ENCODE data around the gene LDAH.

LDAH gene

GRCh38 chr2:20766798-20767644 is 55.9 kb downstream of the LDAH start:
- no peak for DNase-seq

DNA sequence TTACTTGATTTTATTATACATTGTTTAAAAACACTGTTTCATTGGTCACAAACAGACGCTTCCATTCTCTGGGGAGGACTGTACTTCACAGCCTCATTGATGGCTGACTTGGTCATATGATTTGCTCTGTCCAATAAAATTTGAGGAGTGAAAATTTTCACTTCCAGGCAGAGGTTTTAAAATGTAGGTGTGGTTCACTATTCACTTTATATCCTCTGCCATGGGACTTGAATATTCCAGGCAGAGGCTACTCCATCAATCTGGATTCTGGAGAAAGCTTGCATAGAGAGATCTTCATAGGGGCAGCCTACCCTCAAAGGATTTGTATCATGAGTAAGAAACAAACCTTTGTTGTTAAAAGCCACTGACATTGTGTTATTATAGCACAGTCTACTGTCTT is 56.7 kb downstream of the LDAH start:
- DNase-seq, result no peak

- no peak for DNase-seq
Measured at GRCh38 chr2:20762945-20763683, 59.8 kb downstream of the LDAH start.

DNA sequence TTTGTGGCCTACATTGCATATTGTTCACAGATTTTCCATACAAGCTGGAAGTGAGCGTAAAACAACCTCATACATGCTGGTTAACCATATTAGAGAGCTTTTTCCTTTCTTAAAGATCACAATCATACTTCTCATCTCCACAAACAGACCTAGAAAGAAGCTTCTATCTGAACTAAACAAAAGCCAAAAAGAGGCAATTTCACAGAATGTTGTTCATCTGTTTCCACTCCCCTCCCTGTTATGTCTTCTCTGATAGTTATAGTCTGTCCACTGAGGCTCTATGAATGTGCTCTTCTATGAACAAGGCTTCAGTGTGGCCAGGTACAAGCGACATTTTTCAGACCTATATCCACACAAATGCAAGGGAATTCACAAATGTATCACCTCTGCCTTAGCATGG is 63.4 kb downstream of the LDAH start:
- DNase-seq, result no peak

GRCh38 chr2:20758997-20759396 is 63.9 kb downstream of the LDAH start:
- DNase-seq, result no peak

DNA sequence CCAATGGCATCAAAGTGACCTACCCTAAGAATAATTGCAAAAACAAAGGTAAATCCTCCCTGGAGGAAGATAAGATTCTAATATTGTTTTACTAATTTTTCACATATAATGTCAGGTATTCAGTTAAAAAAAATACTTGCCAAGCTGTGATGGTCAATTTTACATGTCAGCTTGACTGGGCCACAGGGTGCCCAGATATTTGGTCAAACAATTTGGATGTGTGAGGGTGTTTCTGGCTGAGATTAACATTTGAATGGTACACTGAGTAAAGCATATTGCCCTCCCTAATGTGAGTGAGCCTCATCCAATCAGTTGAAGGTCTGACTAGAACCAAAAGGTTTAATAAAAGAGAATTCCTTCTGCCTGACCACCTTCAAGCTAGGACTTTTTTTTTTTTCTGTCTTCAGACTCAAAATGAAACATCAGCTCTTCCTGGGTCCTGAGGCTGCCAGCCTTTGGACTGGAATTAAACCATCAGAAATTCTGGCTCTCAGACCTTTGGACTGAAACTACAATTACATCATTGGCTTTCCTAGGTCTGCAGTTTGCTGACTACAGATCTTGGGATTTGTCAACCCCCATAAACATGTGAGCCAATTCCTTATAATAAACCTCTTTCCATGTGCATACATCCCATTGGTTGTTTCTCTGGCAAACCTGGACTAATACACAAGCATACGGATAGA is 65.4 kb downstream of the LDAH start:
- DNase-seq, result no peak

- no peak for DNase-seq
Measured at GRCh38 chr2:20755132-20755800, 67.6 kb downstream of the LDAH start.

- no peak for DNase-seq
Measured at GRCh38 chr2:20752293-20752692, 70.6 kb downstream of the LDAH start.

DNA sequence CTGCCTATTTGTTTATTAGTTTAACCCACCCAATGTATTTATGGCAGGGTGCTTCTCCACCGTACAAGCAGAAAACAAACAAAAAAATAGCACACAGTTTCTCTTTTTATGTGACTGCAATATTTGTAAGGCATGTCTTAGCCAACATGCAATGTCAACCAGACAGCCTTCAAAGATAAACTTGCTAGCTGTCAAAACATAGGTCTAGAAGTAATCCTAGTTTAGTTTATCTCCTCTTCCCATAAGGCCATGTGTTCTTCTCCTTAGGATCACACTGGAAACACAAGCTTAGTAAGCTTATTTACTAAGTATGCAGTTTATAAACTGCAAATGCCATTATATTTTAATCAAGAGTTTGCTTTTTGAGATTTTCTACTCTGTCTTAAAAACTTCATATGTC is 75.6 kb downstream of the LDAH start:
- no peak for DNase-seq

- no peak for DNase-seq
Measured at GRCh38 chr2:20745924-20746555, 76.9 kb downstream of the LDAH start.

DNA sequence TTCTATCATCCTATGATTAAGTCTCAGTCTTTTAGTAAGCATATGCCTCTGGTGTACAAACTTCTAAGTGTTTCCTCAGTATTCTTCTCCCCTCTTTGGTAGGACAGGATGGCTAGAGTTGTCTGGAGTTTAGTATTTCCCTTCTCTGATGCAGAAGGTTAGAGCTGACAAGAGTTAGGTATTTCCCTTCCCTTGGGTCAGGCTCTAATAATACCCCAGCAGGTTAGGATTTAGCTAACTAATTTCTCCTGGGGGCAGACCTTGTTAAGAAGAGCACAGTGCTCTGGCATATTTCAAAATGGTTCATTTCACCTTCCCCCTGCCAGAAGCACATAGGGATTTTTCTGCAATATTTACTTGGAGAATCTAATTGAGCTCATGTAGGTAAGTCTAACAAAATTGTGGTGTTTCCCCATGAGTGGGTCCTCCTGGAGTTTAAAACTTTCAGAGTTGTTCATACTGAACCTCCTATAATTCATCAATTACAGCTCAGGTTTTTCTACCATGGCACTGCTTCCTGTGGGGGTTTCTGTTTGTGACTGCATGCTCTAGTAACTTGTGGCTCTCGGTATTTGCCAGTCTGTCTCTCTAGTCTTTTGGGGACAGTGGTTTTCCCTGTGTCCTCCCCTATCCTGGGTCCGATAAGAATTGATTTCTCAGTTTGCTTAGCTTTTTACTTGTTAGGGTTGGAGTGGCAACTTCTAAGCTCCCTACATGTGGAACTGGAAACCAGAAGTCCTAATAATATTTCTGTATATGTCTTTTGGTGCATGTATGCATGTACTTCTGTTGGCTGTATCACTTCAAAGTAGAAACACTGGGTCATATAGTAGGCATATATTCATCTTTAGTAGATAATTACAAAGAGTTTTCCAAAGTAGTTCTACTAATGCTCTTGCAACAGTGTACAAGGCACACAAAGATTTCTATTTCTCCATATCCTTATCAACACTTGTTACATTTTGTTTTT is 78.2 kb downstream of the LDAH start:
- no peak for DNase-seq

- DNase-seq, result no peak
Measured at GRCh38 chr2:20738772-20739171, 84.1 kb downstream of the LDAH start.

- DNase-seq, result no peak
Measured at GRCh38 chr2:20737505-20737904, 85.4 kb downstream of the LDAH start.

DNA sequence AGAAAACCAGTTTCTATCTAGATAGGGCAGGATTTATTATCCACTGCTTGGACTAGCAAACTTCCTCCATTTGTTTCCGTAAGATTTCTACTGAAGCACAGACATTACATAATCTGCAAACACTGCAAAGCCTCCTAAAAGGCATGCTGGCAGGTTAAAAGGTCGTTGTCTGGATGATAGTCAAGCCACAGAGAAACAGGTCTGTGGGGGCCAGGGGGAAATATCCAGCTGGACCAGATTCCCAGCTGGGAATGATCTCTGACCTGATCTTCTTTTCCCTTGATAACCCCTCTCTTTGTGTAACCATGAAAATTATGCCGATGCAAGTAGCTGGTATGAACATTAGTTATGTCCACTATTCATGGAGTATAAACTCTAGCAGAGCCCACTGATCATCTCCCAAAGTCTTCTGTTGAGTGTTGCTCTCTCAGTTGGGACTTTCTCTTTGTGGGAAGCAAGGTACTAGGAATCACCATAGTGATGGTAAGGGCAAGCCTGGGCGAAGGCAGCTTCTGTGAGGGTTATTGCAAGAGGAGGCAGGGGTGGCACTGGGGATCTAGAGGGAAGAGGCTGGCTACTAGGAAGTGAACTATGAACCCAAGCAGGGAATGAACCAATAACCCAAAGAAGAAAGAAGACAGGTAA is 94.7 kb downstream of the LDAH start:
- DNase-seq, result no peak

- DNase-seq, result no peak
Measured at GRCh38 chr2:20726913-20727312, 96.0 kb downstream of the LDAH start.

DNA sequence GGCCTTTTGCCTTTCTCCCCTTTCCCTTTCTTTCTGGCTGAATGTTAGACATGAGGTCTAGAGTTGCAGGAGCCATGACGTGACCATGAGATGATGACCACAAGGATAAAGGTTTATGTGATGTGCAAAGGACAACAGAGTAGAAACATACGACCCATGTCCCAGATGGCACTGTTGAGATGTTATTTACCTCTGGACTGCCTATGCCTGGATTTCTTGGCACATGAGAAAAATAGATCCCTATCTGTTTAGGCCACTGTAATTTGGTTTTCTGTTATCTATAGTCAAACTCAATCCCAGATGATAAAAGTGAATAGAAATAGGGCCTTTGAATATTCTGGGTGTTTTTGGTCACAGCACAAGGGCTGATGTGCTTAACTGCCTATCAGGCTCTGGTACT is 97.1 kb downstream of the LDAH start:
- DNase-seq, result no peak

GRCh38 chr2:20724500-20725053 is 98.3 kb downstream of the LDAH start:
- DNase-seq, result no peak

GRCh38 chr2:20723543-20723942 is 99.4 kb downstream of the LDAH start:
- DNase-seq, result no peak

DNA sequence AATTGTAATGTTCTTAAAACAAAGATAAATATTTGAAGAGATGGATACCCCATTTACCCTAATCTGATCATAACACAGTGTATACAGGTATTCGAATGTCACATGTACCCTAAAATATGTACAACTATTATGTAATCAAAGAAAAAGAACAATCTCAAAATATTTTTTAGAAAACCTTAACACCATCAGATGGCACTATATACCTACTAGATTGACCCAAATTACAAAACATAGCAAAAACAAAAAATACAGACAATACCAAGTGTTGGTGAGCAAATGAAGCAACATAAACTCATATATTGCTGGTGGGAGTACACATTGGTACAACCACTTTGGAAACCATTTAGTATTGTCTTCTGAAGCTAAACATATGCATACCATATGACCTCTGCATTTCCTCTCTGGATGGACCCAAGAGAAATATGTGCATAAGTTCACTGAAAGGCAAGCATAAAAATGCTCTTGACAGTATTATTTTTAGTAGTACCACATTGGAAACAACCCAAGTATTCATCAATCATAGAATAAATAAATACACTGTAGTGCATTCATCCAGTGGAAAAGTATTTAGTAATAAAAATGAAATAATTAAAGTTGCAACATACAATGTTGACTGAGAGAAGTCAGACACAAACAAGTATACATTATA is 100.2 kb downstream of the LDAH start:
- DNase-seq, result no peak

DNA sequence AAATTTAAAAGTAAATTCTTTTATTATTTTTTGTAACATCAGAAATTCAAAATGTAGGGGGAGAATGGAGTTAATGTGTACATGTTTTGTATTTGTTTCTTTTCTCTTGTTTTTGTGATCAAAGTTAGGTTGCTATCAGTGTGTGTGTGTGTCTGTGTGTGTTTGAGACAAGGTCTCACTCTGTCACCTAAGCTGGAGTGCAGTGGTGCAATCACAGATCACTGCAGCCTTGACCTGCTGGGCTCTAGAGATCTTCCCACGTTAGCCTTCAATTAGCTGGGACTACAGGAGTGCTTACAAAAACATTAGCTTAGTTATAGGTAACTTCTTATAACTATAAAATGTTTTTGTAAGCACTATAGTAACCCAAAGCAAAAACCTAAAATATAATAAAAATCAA is 105.3 kb downstream of the LDAH start:
- DNase-seq, result no peak

All from NCI-H1048 (cell line).